GM10266 (cell line): ENCODE results near the gene BUD31.
A peak's percentile ranks its signal among the peaks of the same experiment; 100 is the strongest.

ENCODE experiments used
- DNase-seq: peaks from one replicate; pipeline ENCODE4 v3.0.0; 2012; ENCODE audit errors: extremely low spot score
- TF ChIP-seq, protein P1 (sequence below): IDR thresholded peaks from 2 replicates; pipeline ENCODE4 v1.5.1; 2012; ENCODE audit warnings: mild to moderate bottlenecking, low read depth; ENCODE audit not compliant: control insufficient read depth, insufficient read depth; ENCODE audit errors: missing control alignments

The BUD31 gene

DNA sequence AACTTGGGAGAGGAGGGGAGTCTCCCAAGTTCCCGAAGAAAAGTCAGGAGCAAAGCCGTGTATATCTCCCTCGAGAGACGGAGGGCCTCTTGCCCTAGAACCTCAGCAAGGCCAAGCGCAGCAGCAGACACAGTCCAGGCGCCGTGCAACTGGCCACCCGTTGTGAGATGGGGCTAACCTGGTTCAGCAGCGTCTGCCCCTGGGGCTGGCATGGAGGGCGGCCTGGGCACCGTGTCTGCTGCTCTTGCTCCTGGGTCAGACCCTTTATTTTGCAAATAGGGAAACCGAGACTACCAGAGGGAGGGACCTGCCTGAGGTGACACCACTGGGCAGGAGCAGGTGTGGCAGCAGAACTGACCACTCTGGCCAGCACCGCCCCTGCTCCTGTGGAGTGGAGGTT, 43.8 kb downstream of the BUD31 start:
- DNase-seq, result no peak
- TF ChIP-seq, protein P1, sequence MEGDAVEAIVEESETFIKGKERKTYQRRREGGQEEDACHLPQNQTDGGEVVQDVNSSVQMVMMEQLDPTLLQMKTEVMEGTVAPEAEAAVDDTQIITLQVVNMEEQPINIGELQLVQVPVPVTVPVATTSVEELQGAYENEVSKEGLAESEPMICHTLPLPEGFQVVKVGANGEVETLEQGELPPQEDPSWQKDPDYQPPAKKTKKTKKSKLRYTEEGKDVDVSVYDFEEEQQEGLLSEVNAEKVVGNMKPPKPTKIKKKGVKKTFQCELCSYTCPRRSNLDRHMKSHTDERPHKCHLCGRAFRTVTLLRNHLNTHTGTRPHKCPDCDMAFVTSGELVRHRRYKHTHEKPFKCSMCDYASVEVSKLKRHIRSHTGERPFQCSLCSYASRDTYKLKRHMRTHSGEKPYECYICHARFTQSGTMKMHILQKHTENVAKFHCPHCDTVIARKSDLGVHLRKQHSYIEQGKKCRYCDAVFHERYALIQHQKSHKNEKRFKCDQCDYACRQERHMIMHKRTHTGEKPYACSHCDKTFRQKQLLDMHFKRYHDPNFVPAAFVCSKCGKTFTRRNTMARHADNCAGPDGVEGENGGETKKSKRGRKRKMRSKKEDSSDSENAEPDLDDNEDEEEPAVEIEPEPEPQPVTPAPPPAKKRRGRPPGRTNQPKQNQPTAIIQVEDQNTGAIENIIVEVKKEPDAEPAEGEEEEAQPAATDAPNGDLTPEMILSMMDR, result no peak

DNA sequence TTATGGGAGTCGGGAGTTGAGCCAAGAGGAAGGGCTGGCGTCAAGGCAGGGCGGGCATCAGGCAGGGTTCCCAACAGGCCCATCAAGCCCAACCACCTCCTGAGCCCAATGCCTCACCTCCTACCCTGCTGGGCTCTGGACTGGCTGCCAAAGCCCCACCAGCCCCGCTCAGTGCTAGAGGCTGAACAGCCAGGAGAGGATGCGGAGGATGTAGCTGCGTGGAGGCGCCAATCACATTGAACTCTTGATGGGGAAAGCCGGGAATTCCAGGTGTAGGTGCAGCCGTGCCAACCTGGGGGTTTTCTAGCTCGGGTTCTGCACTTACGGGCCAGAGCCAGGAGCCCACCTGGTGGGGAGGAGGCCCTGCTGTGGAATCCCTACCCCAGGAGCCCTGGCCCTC, 44.3 kb downstream of the BUD31 start:
- TF ChIP-seq, protein P1, result no peak
- no peak for DNase-seq

DNA sequence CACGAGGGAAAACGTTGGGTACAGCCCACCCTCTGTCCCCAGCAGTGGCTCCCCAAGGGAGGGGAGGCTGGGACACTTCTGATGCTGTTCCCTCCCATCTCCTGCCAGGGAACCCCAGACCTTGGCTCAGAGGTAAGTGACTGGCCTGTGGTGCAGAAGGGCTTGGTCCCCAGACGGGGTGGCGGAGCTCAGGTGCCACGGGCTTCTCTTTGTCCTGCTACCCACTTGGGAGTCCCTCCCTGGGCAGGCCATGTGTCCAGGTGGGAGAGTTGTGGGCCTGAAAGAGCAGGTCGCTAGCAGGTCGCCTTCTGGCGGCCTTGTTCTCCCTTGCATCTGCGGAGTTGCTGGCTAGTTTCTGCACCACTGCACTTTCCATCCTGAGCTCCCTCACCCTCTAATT, 47.1 kb downstream of the BUD31 start:
- DNase-seq, result no peak

DNA sequence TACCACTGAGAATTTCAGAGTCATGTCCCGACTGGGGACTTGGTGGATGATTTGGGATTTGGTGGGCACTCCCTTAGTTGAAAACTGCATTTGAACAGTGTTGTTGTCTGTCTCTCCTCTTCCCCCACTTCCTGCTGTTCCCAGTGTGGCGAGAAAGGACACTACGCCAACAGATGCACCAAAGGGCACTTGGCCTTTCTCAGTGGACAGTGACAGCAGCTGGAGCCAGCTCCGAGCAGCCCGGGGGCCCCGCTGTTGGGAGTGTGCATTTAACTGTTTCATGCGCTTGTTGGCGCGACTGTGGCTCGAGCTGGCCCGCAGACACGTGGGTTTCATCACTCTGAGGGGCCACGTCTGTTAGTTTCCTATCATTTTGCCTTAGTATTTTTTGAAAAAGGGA, 47.5 kb downstream of the BUD31 start:
- TF ChIP-seq, protein P1, result no peak

More for the DNA sequence above, 47.1 kb downstream of the BUD31 start:
- TF ChIP-seq, protein P1, result no peak

DNA sequence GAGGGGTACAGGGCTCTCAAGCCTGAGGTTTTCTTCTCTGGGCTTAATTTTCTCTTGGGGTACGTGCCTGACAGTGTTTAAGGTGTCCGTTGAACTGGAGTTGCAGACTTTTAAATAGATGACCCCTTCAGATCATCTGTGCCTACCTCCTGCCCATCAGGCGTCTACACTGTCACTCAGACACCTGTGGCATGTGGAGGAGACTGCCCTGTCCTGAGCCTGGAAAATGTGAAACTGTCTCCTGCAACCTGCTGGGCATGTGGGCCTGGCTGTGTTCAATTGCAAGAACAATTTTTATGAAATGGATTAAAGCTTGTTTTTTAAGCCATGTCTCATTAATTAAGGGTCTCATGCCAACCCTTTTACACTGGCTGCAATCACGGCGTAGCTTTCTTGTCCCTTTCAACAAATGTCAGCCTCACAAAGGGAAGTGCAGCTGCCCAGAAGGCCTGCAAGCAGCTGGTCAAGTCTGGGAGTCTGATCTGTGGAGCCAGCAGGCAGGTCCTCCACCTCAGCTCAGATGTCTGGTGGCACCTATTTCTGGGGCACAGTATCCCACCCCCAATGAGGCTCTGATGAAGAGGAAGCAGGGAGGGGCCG, 48.4 kb downstream of the BUD31 start:
- no peak for DNase-seq
- TF ChIP-seq, protein P1, result no peak

More for the DNA sequence above, 47.5 kb downstream of the BUD31 start:
- DNase-seq, result no peak

DNA sequence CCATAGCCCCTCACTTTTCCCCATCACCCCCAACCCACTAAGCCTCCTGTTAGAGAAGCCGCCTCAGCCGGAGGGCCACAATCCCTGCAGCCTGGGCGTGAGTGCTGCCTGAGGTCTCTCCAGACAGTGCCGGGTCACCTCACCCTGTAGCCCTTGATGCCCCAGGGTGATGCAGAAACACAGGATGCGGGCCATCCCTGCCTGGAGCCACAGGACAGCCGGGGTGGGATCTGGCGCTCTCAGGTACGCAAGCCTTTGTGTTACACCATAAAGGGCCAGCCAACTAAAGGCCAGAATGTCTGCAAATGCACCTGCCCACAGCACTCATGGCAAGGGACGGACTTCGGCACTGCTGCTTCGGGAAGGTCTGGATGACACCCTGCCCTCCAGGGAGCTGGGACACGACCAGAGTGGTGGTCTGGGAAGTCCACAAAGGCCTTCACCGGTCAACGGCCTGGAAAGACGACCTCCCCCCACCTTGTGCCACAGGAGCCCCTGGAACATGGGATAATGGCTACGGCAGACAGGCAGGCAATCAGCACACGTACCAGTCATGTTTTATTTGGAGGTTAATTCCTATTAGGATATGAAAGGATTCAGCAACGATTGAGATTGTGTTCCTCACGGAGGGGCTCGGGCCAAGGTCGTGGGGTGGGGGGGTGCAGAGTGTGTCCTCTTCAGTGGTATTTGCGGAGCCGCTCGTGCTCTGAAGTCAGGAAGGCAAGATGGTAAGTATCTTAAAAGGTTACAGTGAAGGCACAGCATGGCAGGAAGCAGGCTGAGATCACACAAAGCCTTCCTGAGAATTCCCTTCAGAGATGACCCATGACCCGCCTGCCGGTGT, 49.1 kb downstream of the BUD31 start:
- no peak for DNase-seq
- TF ChIP-seq, protein P1, result no peak

DNA sequence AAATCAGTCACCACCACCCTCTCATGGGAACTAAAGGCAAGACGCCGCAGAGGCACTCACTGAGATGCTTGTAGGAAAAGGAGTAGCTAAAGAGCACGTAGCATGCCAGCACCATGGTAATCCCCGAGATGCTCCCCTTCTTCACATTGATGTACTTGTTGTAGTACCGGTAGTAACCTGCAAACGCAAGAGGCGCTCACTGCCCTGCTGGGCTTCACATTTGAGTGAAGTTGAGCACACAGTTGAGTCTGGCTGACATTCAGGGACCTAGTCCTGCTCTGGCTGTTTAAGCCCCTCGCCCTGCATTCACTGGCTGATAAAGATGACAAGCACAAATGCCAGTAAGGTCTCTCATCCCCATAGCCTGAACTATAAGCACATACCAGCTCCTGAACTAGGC, 50.3 kb downstream of the BUD31 start:
- TF ChIP-seq, protein P1, result peak; percentile 23
- no peak for DNase-seq
